Activated T-helper 1 cell treated with anti-CD3 and anti-CD28 coated beads, Interleukin-2, amount 50 U/mL, for 16 hours (primary cell): ENCODE measurements around the gene PNPLA4.

Experiments
- DNase-seq, 2 donors: peaks; one replicate each; pipeline ENCODE4 v3.0.0-alpha.2; 2020; ENCODE audit warnings: low read depth in 1 of 2, low spot score in 1 of 2

Gene PNPLA4

GRCh38 chrX:7927259-7928167 lies at the start of gene PNPLA4:
Gene PNPLA4 (minus strand): TSS chrX:7927413. CDS start chrX:7926119, 1,294 bp downstream.
- DNase-seq, result peak; percentile 59 to 79

- no peak for DNase-seq
These were observed 45.4 kb upstream of the PNPLA4 start for GRCh38 chrX:7972586-7972985.

- no peak for DNase-seq
These were observed 43.2 kb upstream of the PNPLA4 start for GRCh38 chrX:7970428-7970827.

GRCh38 chrX:7965436-7965835 lies 38.2 kb upstream of the PNPLA4 start:
- no peak for DNase-seq

- DNase-seq, result no peak
These were observed 33.0 kb upstream of the PNPLA4 start for GRCh38 chrX:7960246-7960645.

GRCh38 chrX:7953446-7953845 lies 26.2 kb upstream of the PNPLA4 start:
- no peak for DNase-seq

GRCh38 chrX:7950865-7951264 lies 23.7 kb upstream of the PNPLA4 start:
- DNase-seq, result no peak

GRCh38 chrX:7948483-7948882 lies 21.3 kb upstream of the PNPLA4 start:
- DNase-seq, result no peak

- DNase-seq, result no peak
These were observed 19.7 kb upstream of the PNPLA4 start for GRCh38 chrX:7946960-7947359.

- no peak for DNase-seq
These were observed 16.5 kb upstream of the PNPLA4 start for GRCh38 chrX:7943600-7944245.

- DNase-seq, result no peak
These were observed 14.3 kb upstream of the PNPLA4 start for GRCh38 chrX:7941390-7942042.

- DNase-seq, result no peak
These were observed 6.8 kb upstream of the PNPLA4 start for GRCh38 chrX:7934026-7934425.

- DNase-seq, result no peak
These were observed 327 bp downstream of the PNPLA4 start for GRCh38 chrX:7926914-7927258.

GRCh38 chrX:7926501-7926900 lies 712 bp downstream of the PNPLA4 start:
- no peak for DNase-seq

- DNase-seq, result peak; percentile 5 to 49
These were observed 1.2 kb downstream of the PNPLA4 start for GRCh38 chrX:7925867-7926472.

GRCh38 chrX:7921750-7922149 lies 5.5 kb downstream of the PNPLA4 start:
- no peak for DNase-seq

- DNase-seq, result no peak
These were observed 18.4 kb downstream of the PNPLA4 start for GRCh38 chrX:7908821-7909220.

GRCh38 chrX:7904562-7904961 lies 22.7 kb downstream of the PNPLA4 start:
- no peak for DNase-seq

- DNase-seq, result no peak
These were observed 35.3 kb downstream of the PNPLA4 start for GRCh38 chrX:7891928-7892327.

GRCh38 chrX:7889680-7890079 lies 37.5 kb downstream of the PNPLA4 start:
- DNase-seq, result no peak

- DNase-seq, result no peak
These were observed 38.1 kb downstream of the PNPLA4 start for GRCh38 chrX:7889135-7889534.

GRCh38 chrX:7876957-7877356 lies 50.3 kb downstream of the PNPLA4 start:
- DNase-seq, result no peak
